Smooth muscle cell (in vitro differentiated cells): ENCODE measurements around the gene RNASE13. TPM values are rescaled to one million over a fixed set of nuclear protein-coding genes. Genes with fewer than 3 reads are reported as not detected.

Experiments used
- DNase-seq: peaks from one replicate; lab custom pipeline; 2025; ENCODE audit not compliant: unreplicated experiment; lab: John Stamatoyannopoulos, UW
- H2AFZ ChIP-seq: fragments of 200-600 bp; sonication (generic); 2 replicates; pipeline ENCODE4 v1.6.0; 2016; ENCODE audit warnings: antibody characterized with exemption, low read depth, mild to moderate bottlenecking
- H3F3A ChIP-seq: fragments of 200-600 bp; sonication (generic); 2 replicates; pipeline ENCODE4 v1.6.0; 2017; ENCODE audit warnings: antibody characterized with exemption, low read depth
- H3K27ac ChIP-seq: fragments of 200-600 bp; sonication (generic); 2 replicates; pipeline ENCODE4 v1.5.1; 2016; ENCODE audit warnings: low read depth, mild to moderate bottlenecking
- H3K27me3 ChIP-seq: fragments of 200-600 bp; sonication (generic); 2 replicates; pipeline ENCODE4 v1.6.1; 2016; ENCODE audit warnings: low read depth, mild to moderate bottlenecking
- H3K36me3 ChIP-seq: fragments of 200-600 bp; sonication (generic); 2 replicates; pipeline ENCODE4 v1.5.1; 2016; ENCODE audit warnings: low read depth
- H3K4me1 ChIP-seq: fragments of 200-600 bp; sonication (generic); 2 replicates; pipeline ENCODE4 v1.5.1; 2016; ENCODE audit warnings: low read depth
- H3K4me2 ChIP-seq: fragments of 200-600 bp; sonication (generic); 2 replicates; pipeline ENCODE4 v1.6.0; 2016; ENCODE audit warnings: mild to moderate bottlenecking
- H3K4me3 ChIP-seq: fragments of 200-600 bp; sonication (generic); 2 replicates; pipeline ENCODE4 v1.5.1; 2016; ENCODE audit warnings: mild to moderate bottlenecking
- H3K79me2 ChIP-seq: fragments of 200-600 bp; sonication (generic); 2 replicates; pipeline ENCODE4 v1.6.0; 2016; ENCODE audit warnings: low read depth, mild to moderate bottlenecking
- H3K9ac ChIP-seq: fragments of 200-600 bp; sonication (generic); 2 replicates; pipeline ENCODE4 v1.6.0; 2016; ENCODE audit warnings: low read depth
- H3K9me3 ChIP-seq: fragments of 200-600 bp; sonication (generic); replicated peaks from 2 replicates; pipeline ENCODE4 v1.5.1; 2016; ENCODE audit warnings: low read depth
- H4K20me1 ChIP-seq: fragments of 200-600 bp; sonication (generic); 2 replicates; pipeline ENCODE4 v1.6.0; 2016; ENCODE audit warnings: low read depth
- CTCF ChIP-seq: fragments of 200-600 bp; sonication (generic); IDR thresholded peaks from 2 replicates; pipeline ENCODE4 v1.5.1; 2017; ENCODE audit warnings: borderline replicate concordance, mild to moderate bottlenecking, antibody characterized with exemption; ENCODE audit not compliant: insufficient read depth, poor library complexity, severe bottlenecking
- WGBS: methylation state at CpG from one replicate; pipeline ENCODE4 v1.1.7; 2016; ENCODE audit warnings: low lambda C conversion rate; 5-methylcytosine and 5-hydroxymethylcytosine counted together
- polyA plus RNA-seq: library from polyadenylated mRNA; unstranded; fragments of >200 nt; fragmentation: Nextera tagmentation; extraction: Ambion mirVana; gene quantifications from 2 replicates; pipeline ENCODE4 v1.2.1, GENCODE V29; 2016
- total RNA-seq: library from RNA; depleted of rRNA; stranded (reverse); fragments of >200 nt; gene quantifications from 2 replicates; pipeline ENCODE4 v1.2.3, GENCODE V29; 2014

The RNASE13 gene
- total and polyA plus RNA-seq, 2 experiments from 2014 or later = 0.25 TPM; not detected in 1

GRCh38 chr14:21040370-21040925 lies 5.8 kb upstream of the RNASE13 start:
- Histone ChIP-seq H3K9ac (no peak overlapping the region), H3K36me3 (no peaks in the 10 kb centered on the region), H3K27ac (no peak overlapping the region), H3K4me3 (no peak overlapping the region), H3K4me2 (no peak overlapping the region), H2AFZ (no peak overlapping the region), H3K79me2 (no peaks in the 10 kb centered on the region), H3K27me3 (no peaks in the 10 kb centered on the region), H4K20me1 (no peaks in the 10 kb centered on the region), H3K4me1 (peaks cover 4% of the 10 kb centered on the region), H3K9me3 (no peaks in the 10 kb centered on the region), H3F3A (no peaks in the 10 kb centered on the region)
- no peak for DNase-seq
- WGBS = 57% methylated on average over 8 of the region's 8 CpGs
- no peak for TF ChIP-seq CTCF

GRCh38 chr14:21039585-21040369 lies 5.2 kb upstream of the RNASE13 start:
- Histone ChIP-seq H3K9me3 (no peaks in the 10 kb centered on the region), H4K20me1 (no peaks in the 10 kb centered on the region), H3K4me2 (peak overlapping the region; percentile 68), H3K36me3 (no peaks in the 10 kb centered on the region), H3K27me3 (no peaks in the 10 kb centered on the region), H3F3A (no peaks in the 10 kb centered on the region), H3K9ac (no peak overlapping the region), H3K79me2 (no peaks in the 10 kb centered on the region), H2AFZ (peak overlapping the region; percentile 89), H3K4me3 (no peak overlapping the region), H3K4me1 (peaks cover 4% of the 10 kb centered on the region), H3K27ac (no peak overlapping the region)
- peak; percentile 53 for TF ChIP-seq CTCF
- 61% methylated on average over 8 of the region's 8 CpGs for WGBS
- DNase-seq = no peak

- Histone ChIP-seq H2AFZ (peak overlapping the region; percentile 89), H3K4me2 (peak overlapping the region; percentile 68), H3K4me3 (no peak overlapping the region), H3K27ac (no peak overlapping the region), H3K9me3 (no peaks in the 10 kb centered on the region), H3K9ac (no peak overlapping the region), H3K79me2 (no peaks in the 10 kb centered on the region), H4K20me1 (no peaks in the 10 kb centered on the region), H3K4me1 (peaks cover 4% of the 10 kb centered on the region), H3F3A (no peaks in the 10 kb centered on the region), H3K27me3 (no peaks in the 10 kb centered on the region), H3K36me3 (no peaks in the 10 kb centered on the region)
- no peak for DNase-seq
- 42% methylated on average over 10 of the region's 10 CpGs for WGBS
- TF ChIP-seq CTCF = no peak
These were observed 4.1 kb upstream of the RNASE13 start for GRCh38 chr14:21038441-21039422.
